GM20000 (cell line): ENCODE measurements around the gene ZNF648.
A peak's percentile ranks its signal among the peaks of the same experiment; 100 is the strongest.
"Not testable (repeated sequence)": the region's sequence is repeated elsewhere in the genome, so short reads cannot be mapped to it uniquely, and the experiment has no call there.

Experiments used
- DNase-seq: peaks from one replicate; pipeline ENCODE4 v3.0.0; 2012; ENCODE audit warnings: low spot score
- CTCF ChIP-seq: IDR thresholded peaks from 2 replicates; pipeline ENCODE4 v1.5.1; 2012; ENCODE audit warnings: mild to moderate bottlenecking, control low read depth; ENCODE audit errors: extremely low read depth, missing control alignments

ZNF648 gene

GRCh38 chr1:182041615-182042014 is 19.9 kb downstream of the ZNF648 start:
- DNase-seq = no peak
- no peak for TF ChIP-seq CTCF

GRCh38 chr1:182038220-182038619 is 23.3 kb downstream of the ZNF648 start:
- no peak for TF ChIP-seq CTCF
- DNase-seq = no peak

GRCh38 chr1:182035097-182035770 is 26.3 kb downstream of the ZNF648 start:
- no peak for DNase-seq
- no peak for TF ChIP-seq CTCF

- no peak for DNase-seq
- TF ChIP-seq CTCF = no peak
Observed at GRCh38 chr1:182032251-182032650, 29.3 kb downstream of the ZNF648 start.

- DNase-seq = peak; percentile 96
- peak; percentile 27 for TF ChIP-seq CTCF
Observed at GRCh38 chr1:182029379-182030331, 31.9 kb downstream of the ZNF648 start.

GRCh38 chr1:182029002-182029378 is 32.5 kb downstream of the ZNF648 start:
- peak; percentile 16 for DNase-seq
- no peak for TF ChIP-seq CTCF

GRCh38 chr1:182015360-182015759 is 46.2 kb downstream of the ZNF648 start:
- peak; percentile 25 for DNase-seq
- TF ChIP-seq CTCF = no peak

DNA sequence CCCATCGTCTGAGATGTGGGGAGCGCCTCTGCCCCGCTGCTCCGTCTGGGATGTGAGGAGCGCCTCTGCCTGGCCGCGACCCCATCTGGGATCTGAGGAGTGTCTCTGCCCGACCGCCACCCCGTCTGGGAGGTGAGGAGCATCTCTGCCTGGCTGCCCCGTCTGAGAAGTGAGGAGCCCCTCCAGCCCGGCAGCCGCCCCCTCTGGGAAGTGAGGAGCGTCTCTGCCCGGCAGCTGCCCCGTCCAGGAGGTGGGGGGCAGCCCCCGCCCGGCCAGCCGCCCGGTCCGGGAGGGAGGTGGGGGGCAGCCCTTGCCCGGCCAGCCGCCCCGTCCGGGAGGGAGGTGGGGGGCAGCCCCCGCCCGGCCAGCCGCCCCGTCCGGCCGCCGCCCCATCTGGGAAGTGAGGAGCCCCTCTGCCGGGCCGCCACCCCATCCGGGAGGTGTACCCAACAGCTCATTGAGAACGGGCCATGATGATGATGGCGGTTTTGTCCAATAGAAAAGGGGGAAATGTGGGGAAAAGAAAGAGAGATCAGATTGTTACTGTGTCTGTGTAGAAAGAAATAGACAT is 50.6 kb downstream of the ZNF648 start:
- DNase-seq = not testable (repeated sequence)

DNA sequence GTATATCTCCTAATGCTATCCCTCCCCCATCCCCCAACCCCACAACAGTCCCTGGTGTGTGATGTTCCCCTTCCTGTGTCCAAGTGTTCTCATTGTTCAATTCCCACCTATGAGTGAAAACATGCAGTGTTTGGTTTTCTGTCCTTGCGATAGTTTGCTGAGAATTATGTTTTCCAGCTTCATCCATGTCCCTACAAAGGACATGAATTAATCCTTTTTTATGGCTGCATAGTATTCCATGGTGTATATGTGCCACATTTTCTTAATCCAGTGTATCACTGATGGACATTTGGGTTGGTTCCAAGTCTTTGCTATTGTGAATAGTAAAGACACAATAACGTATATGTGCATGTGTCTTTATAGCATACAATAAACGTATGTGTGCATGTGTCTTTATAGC is 56.1 kb downstream of the ZNF648 start:
- DNase-seq = not testable (repeated sequence)
